Prostate gland (tissue), 2 donors: ENCODE measurements around the gene CTNNA3. TPM values are rescaled to one million over a fixed set of nuclear protein-coding genes. Genes with fewer than 3 reads are reported as not detected.

ENCODE experiments used
- DNase-seq: peaks from one replicate; pipeline ENCODE4 v3.0.0-alpha.2; 2019; ENCODE audit warnings: low spot score
- H3K27ac ChIP-seq, 2 donors: fragments of 200-600 bp; sonication (generic); 2 replicates each; pipeline ENCODE4 v1.5.1; 2017 to 2019
- H3K27me3 ChIP-seq: fragments of 200-600 bp; sonication (generic); replicated peaks from 2 replicates; pipeline ENCODE4 v1.5.1; 2019; ENCODE audit not compliant: insufficient read depth
- H3K36me3 ChIP-seq, 2 donors: fragments of 200-600 bp; sonication (generic); 1 replicate in 1 of 2; 2 replicates in 1 of 2; pipeline versions ENCODE4 v1.5.1 to v1.8.1; 2017 to 2019
- H3K4me1 ChIP-seq: fragments of 200-600 bp; sonication (generic); replicated peaks from 2 replicates; pipeline ENCODE4 v1.5.1; 2019
- H3K4me3 ChIP-seq, 2 donors: fragments of 200-600 bp; sonication (generic); 2 replicates each; pipeline ENCODE4 v1.5.1; 2017 to 2019
- H3K9me3 ChIP-seq: fragments of 200-600 bp; sonication (generic); 2 replicates; pipeline ENCODE4 v1.5.1; 2017
- POLR2A ChIP-seq: fragments of 450-650 bp; IDR thresholded peaks from one replicate; pipeline ENCODE4 v1.6.1; 2016; ENCODE audit warnings: antibody characterized with exemption, mild to moderate bottlenecking
- POLR2AphosphoS5 ChIP-seq: sonication (generic); formaldehyde crosslinking; IDR thresholded peaks from one replicate; pipeline ENCODE4 v1.6.1; 2017; ENCODE audit warnings: antibody characterized with exemption
- WGBS: methylation state at CpG from one replicate; pipeline ENCODE4 v1.1.5; 2018; 5-methylcytosine and 5-hydroxymethylcytosine counted together
- intact Hi-C: fragments of 100-400 bp; cut with DNase I; formaldehyde crosslinking; loops from one replicate; pipeline ENCODE4 v1.14.2; 2022
- total RNA-seq, 2 donors: library from RNA; depleted of rRNA; stranded (reverse); fragments of >200 nt; gene quantifications; one replicate each; pipeline ENCODE4 v1.1.0, GENCODE V29; 2016
- TF ChIP-seq, protein P1 (sequence below), 4 experiments: fragments of 200-600 bp in 2 of 4; fragments of 450-650 bp in 2 of 4; sonication (generic) in 2 of 4; IDR thresholded peaks; 1 replicate in 3 of 4; 2 replicates in 1 of 4; pipeline ENCODE4 v1.5.1; 2016 to 2019; ENCODE audit warnings: antibody characterized with exemption in 4 of 4, mild to moderate bottlenecking in 2 of 4, moderate library complexity in 2 of 4

Gene CTNNA3
- total RNA-seq, 2 donors from 2014 or later, result 0.27 to 7.2 TPM

DNA sequence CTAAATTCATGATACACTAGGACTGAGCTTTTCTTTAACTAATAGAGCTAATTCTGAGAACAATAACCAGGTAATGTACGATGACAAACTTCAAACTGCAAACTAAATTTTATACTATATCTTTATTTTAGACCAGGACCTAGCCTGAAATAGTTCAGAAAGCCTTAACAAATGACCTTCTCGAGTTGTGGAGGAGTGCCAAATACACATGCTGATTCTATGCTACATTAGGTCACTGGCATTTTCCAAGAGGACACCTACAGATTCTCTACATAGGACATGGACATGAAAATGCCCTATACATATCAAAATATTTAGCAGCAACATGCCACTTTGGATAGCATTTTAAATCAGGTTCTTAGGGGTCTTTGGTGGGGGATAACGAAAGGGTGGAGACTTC is 814.2 kb downstream of the CTNNA3 start:
- TF ChIP-seq POLR2A, result no peak
- TF ChIP-seq POLR2AphosphoS5, result no peak
- TF ChIP-seq, protein P1, sequence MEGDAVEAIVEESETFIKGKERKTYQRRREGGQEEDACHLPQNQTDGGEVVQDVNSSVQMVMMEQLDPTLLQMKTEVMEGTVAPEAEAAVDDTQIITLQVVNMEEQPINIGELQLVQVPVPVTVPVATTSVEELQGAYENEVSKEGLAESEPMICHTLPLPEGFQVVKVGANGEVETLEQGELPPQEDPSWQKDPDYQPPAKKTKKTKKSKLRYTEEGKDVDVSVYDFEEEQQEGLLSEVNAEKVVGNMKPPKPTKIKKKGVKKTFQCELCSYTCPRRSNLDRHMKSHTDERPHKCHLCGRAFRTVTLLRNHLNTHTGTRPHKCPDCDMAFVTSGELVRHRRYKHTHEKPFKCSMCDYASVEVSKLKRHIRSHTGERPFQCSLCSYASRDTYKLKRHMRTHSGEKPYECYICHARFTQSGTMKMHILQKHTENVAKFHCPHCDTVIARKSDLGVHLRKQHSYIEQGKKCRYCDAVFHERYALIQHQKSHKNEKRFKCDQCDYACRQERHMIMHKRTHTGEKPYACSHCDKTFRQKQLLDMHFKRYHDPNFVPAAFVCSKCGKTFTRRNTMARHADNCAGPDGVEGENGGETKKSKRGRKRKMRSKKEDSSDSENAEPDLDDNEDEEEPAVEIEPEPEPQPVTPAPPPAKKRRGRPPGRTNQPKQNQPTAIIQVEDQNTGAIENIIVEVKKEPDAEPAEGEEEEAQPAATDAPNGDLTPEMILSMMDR (IDR thresholded peaks at IDR 0.05), result no peak
- Histone ChIP-seq H3K4me3 (no peak overlapping the region), H3K9me3 (no peaks in the 10 kb centered on the region), H3K27ac (no peak overlapping the region), H3K27me3 (no peaks in the 10 kb centered on the region), H3K4me1 (no peaks in the 10 kb centered on the region), H3K36me3 (no peaks in the 10 kb centered on the region)
- DNase-seq, result no peak
- intact Hi-C loops, result no loop called here
- WGBS, result 95% methylated on average over 3 of the region's 3 CpGs

DNA sequence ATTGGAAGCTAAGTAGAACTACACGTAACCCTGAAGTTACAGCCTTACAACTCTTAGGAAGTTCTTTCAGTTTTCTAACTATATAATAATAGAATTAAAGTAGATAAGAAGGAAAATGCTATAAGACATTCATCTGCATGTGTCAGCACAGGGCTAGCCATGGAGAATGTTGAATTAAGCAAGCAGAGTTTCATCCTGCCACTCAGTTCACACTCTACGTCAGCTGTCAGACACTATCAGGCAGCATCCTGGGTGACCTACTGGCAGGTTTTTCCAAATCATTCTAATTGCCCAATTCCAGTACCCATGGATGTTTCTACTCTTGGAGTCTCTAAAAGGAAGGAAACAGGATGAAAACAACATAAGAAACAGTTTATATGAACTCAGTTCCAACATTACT is 815.2 kb downstream of the CTNNA3 start:
- 93% methylated on average over 2 of the region's 2 CpGs for WGBS
- no peak for DNase-seq
- H3K9me3 ChIP-seq, result no peaks in the 10 kb centered on the region
- H3K27ac ChIP-seq, result no peak overlapping the region
- H3K36me3 ChIP-seq, result no peaks in the 10 kb centered on the region
- intact Hi-C loops, result no loop called here
- no peaks in the 10 kb centered on the region for H3K4me1 ChIP-seq
- H3K27me3 ChIP-seq, result no peaks in the 10 kb centered on the region
- TF ChIP-seq, protein P1 (IDR thresholded peaks at IDR 0.05), result no peak
- no peak for TF ChIP-seq POLR2AphosphoS5
- no peak for TF ChIP-seq POLR2A
- H3K4me3 ChIP-seq, result no peak overlapping the region

DNA sequence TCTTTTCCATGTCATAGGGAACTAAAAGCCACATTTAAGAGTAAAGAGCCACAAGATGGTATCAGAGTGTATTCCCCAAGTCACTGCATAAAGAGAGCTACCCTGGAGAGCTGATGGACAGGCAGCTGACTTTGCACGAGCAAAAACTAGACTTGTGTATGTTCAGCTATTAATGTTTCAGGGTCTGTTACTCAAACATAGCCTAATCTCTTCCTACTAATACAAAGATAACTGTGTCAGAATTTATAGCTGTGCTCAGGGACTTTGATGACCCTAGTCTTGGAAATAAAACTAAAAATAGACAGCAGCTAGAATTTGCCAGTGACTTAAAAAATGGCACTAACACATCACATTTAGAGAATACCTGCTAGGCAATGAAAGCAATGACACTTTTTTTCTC is 815.7 kb downstream of the CTNNA3 start:
- Histone ChIP-seq H3K36me3 (no peaks in the 10 kb centered on the region), H3K4me3 (no peak overlapping the region), H3K9me3 (no peaks in the 10 kb centered on the region), H3K4me1 (no peaks in the 10 kb centered on the region), H3K27me3 (no peaks in the 10 kb centered on the region), H3K27ac (no peak overlapping the region)
- intact Hi-C loops, result no loop called here
- TF ChIP-seq POLR2AphosphoS5 (no peak), POLR2A (no peak)
- TF ChIP-seq, protein P1 (IDR thresholded peaks at IDR 0.05), result no peak
- WGBS, result 29% methylated on average over 1 of the region's 1 CpG
- DNase-seq, result no peak

DNA sequence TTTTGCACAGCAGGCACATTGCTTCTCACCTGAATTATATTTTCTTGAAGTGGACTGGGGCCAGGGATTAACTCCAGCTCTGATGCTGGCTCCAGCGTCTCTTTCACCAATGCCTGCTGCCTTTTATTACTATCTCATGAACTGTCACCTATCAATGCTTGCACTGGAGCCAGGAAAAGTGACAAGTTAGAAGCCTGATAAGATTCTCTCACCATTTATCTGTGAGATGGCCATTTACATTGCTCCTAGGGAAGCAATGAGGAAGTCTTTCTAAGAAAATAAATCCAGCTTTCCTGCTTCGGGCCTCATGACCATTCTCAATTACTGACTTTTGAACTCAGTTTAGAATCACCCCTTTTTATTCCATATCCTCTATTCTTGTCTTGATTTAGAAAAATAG is 818.6 kb downstream of the CTNNA3 start:
- no peaks in the 10 kb centered on the region for H3K27me3 ChIP-seq
- H3K27ac ChIP-seq, result no peak overlapping the region
- 61% methylated on average over 2 of the region's 2 CpGs for WGBS
- intact Hi-C loops, result no loop called here
- H3K36me3 ChIP-seq, result no peaks in the 10 kb centered on the region
- no peaks in the 10 kb centered on the region for H3K4me1 ChIP-seq
- DNase-seq, result no peak
- no peak overlapping the region for H3K4me3 ChIP-seq
- H3K9me3 ChIP-seq, result no peaks in the 10 kb centered on the region
- no peak for TF ChIP-seq POLR2AphosphoS5
- TF ChIP-seq POLR2A, result no peak
- TF ChIP-seq, protein P1 (IDR thresholded peaks at IDR 0.05), result no peak

DNA sequence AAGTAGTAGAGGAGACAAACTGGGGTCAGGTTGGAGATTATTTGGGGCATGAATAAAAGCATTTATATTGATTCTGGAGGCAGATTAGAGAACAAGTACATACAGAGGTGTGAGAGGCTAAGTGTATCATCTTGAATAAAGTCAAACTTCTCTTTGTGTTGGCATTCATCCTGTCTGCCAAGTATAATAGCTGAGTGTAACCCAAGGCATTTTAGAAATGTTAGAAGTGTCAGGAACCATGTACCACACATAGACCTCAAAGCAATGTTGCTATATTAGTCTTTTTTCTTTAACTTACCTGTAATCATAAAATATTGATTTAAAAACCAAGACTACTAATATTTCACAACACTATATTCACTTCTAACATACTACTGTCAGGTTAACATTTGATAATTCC is 826.4 kb downstream of the CTNNA3 start:
- H3K4me3 ChIP-seq, result no peak overlapping the region
- no peaks in the 10 kb centered on the region for H3K36me3 ChIP-seq
- H3K27me3 ChIP-seq, result no peaks in the 10 kb centered on the region
- H3K4me1 ChIP-seq, result no peaks in the 10 kb centered on the region
- intact Hi-C loops, result no loop called here
- no peaks in the 10 kb centered on the region for H3K9me3 ChIP-seq
- DNase-seq, result no peak
- TF ChIP-seq, protein P1 (IDR thresholded peaks at IDR 0.05), result no peak
- no peak for TF ChIP-seq POLR2A
- TF ChIP-seq POLR2AphosphoS5, result no peak
- H3K27ac ChIP-seq, result no peak overlapping the region
